WTC11 (cell line): ENCODE measurements around the gene RNASE11.

Experiments used
- NR2C2 ChIP-seq: sonication (generic); formaldehyde crosslinking; IDR thresholded peaks from 2 replicates; pipeline ENCODE4 v1.8.0; 2022; ENCODE audit warnings: mild to moderate bottlenecking, missing genetic modification reagents
- ZNF317 ChIP-seq: sonication (generic); formaldehyde crosslinking; IDR thresholded peaks from 2 replicates; pipeline ENCODE4 v1.8.1; 2023; ENCODE audit warnings: low read depth, mild to moderate bottlenecking, moderate library complexity, missing genetic modification reagents, borderline replicate concordance
- TF ChIP-seq, protein P1 (sequence below): fragments of 200-600 bp; IDR thresholded peaks from 2 replicates; pipeline ENCODE4 v1.8.0; 2022; ENCODE audit warnings: antibody characterized with exemption

DNA sequence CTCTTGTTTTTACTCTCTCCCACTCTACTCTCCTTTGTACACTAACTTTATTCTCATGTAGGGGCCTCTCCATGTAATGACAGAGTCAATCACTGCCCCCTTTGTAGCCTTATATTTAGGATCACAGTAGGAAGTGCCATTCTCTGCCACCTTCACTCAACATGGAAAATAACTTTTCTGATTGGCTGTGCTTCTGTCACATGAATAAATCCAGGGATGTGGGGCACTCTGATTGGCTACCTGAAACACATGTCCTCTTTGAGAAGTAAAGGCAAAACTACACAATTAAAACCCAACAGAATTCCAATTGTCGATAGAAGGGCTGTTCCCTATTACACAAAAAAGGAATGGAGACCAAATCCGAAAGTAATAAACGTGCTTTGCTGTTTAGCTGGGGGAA lies 26.8 kb downstream of the RNASE11 start, which contains the start of gene RNASE9:
- TF ChIP-seq, protein P1, sequence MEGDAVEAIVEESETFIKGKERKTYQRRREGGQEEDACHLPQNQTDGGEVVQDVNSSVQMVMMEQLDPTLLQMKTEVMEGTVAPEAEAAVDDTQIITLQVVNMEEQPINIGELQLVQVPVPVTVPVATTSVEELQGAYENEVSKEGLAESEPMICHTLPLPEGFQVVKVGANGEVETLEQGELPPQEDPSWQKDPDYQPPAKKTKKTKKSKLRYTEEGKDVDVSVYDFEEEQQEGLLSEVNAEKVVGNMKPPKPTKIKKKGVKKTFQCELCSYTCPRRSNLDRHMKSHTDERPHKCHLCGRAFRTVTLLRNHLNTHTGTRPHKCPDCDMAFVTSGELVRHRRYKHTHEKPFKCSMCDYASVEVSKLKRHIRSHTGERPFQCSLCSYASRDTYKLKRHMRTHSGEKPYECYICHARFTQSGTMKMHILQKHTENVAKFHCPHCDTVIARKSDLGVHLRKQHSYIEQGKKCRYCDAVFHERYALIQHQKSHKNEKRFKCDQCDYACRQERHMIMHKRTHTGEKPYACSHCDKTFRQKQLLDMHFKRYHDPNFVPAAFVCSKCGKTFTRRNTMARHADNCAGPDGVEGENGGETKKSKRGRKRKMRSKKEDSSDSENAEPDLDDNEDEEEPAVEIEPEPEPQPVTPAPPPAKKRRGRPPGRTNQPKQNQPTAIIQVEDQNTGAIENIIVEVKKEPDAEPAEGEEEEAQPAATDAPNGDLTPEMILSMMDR, result no peak
- TF ChIP-seq ZNF317 (CRISPR knock-in tag), result no peak
- TF ChIP-seq NR2C2, result no peak
